Measurements from ENCODE around the gene SETD2. TPM values are rescaled to one million over a fixed set of nuclear protein-coding genes. Genes with fewer than 3 reads are reported as not detected.
A peak's percentile ranks its signal among the peaks of the same experiment; 100 is the strongest.

Gene SETD2
- total RNA-seq, 2 experiments from 2014 or later = 87.3 to 87.4 TPM

DNA sequence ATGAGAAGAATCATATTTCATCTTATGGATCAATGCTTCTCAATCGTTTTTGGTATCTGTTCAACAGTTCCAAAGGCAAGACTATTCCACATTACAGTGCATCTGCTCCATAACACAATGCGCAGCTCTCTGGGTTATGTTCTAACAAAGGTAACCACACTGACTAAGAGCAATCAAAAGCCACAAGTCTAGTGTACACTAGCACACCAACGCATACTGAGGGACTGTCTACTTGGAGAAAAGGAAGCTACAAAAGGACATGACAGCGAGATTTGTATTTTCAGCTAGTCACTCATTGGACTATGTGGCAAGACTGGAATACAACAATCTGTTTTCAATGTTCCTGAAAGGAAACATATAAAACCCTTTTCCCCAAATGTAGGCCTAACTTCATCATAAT lies 35.8 kb downstream of the SETD2 start:
- H3K4me1 ChIP-seq (ENCODE audit: insufficient read depth, low read length) = peaks cover 10% of the 10 kb centered on the region
- Mint-ChIP-seq H3K4me3 (no peak overlapping the region), H3K4me1 (ENCODE audit: low read depth) (peaks cover 61% of the 10 kb centered on the region), H3K36me3 (ENCODE audit: low read depth) (peaks cover 41% of the 10 kb centered on the region), H3K9me3 (no peaks in the 10 kb centered on the region), H3K27me3 (no peaks in the 10 kb centered on the region), H3K27ac (no peak overlapping the region)
- H3K27me3 ChIP-seq (ENCODE audit: control insufficient read depth in 1 of 2, insufficient read depth in 2 of 2, low read length in 2 of 2) = no peaks in the 10 kb centered on the region
- DNase-seq (no peak), ATAC-seq (ENCODE audit: poor library complexity) (no peak)
- intact Hi-C loops (cut with DNase I, micrococcal nuclease) = no loop called here
- peaks cover 20% of the 10 kb centered on the region for H3K36me3 ChIP-seq (ENCODE audit: insufficient read depth, low read length)
- H3K4me3 ChIP-seq (ENCODE audit: low read length) = no peak overlapping the region
- ChIA-PET CTCF (no interaction called here), POLR2A (no interaction called here)
- TF ChIP-seq, protein P1, sequence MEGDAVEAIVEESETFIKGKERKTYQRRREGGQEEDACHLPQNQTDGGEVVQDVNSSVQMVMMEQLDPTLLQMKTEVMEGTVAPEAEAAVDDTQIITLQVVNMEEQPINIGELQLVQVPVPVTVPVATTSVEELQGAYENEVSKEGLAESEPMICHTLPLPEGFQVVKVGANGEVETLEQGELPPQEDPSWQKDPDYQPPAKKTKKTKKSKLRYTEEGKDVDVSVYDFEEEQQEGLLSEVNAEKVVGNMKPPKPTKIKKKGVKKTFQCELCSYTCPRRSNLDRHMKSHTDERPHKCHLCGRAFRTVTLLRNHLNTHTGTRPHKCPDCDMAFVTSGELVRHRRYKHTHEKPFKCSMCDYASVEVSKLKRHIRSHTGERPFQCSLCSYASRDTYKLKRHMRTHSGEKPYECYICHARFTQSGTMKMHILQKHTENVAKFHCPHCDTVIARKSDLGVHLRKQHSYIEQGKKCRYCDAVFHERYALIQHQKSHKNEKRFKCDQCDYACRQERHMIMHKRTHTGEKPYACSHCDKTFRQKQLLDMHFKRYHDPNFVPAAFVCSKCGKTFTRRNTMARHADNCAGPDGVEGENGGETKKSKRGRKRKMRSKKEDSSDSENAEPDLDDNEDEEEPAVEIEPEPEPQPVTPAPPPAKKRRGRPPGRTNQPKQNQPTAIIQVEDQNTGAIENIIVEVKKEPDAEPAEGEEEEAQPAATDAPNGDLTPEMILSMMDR (IDR thresholded peaks at IDR 0.05) = no peak
- H3K27ac ChIP-seq (ENCODE audit: low read depth in 1 of 2, low read length in 2 of 2) = no peak overlapping the region
- peaks cover 0 to 4% of the 10 kb centered on the region in 2 experiments for H3K9me3 ChIP-seq (ENCODE audit: control insufficient read depth in 1 of 2, insufficient read depth in 1 of 2, low read length in 2 of 2)

DNA sequence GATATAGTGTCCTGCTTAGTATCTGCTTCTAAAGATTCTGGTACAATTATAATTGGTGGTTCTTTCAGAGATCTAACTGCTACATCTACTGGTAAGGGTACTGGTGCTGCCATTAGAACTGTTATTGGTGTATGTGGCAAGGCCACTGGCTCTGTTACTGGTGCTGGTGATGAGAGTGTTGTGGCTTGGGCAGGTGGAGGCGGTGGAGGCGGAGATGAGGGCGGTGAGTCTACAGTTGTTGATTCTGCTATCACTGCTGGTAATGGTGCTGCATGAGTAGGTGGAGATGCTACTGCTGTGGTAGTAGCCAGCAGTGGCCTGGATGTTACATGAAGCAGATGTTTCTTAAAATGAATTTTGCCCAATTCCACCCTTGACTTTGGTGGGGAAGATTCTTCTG lies 40.1 kb downstream of the SETD2 start:
- H3K36me3 Mint-ChIP-seq (ENCODE audit: low read depth) = peaks cover 82% of the 10 kb centered on the region
- no peak for DNase-seq
- Histone ChIP-seq H3K4me3 (ENCODE audit: low read length) (no peak overlapping the region), H3K36me3 (ENCODE audit: insufficient read depth, low read length) (peaks cover 49% of the 10 kb centered on the region), H3K27ac (ENCODE audit: low read depth in 1 of 2, low read length in 2 of 2) (no peak overlapping the region), H3K27me3 (ENCODE audit: control insufficient read depth in 1 of 2, insufficient read depth in 2 of 2, low read length in 2 of 2) (no peaks in the 10 kb centered on the region), H3K4me1 (ENCODE audit: insufficient read depth, low read length) (no peaks in the 10 kb centered on the region), H3K9me3 (ENCODE audit: control insufficient read depth in 1 of 2, insufficient read depth in 1 of 2, low read length in 2 of 2) (no peaks in the 10 kb centered on the region)
- no peak for ATAC-seq (ENCODE audit: poor library complexity)
- intact Hi-C loops (cut with DNase I, micrococcal nuclease) = loop anchor here in 1 of 2 experiments (5.0 kb wide), 1 partner anchor 38 kb away; the partner anchor contains the start of gene SETD2
- H3K4me1 Mint-ChIP-seq (ENCODE audit: low read depth) = peaks cover 70% of the 10 kb centered on the region
- no peak overlapping the region for H3K4me3 Mint-ChIP-seq
- POLR2A ChIA-PET = interaction anchor here (0.8 to 1.2 kb wide), 3 partner anchors 17 to 585 kb away, joined by 3 to 5 read pairs (median 3); partner anchors contain the start of gene SETD2
- H3K27me3 Mint-ChIP-seq = no peaks in the 10 kb centered on the region
- no peak overlapping the region for H3K27ac Mint-ChIP-seq
- CTCF ChIA-PET = no interaction called here
- TF ChIP-seq, protein P1 (IDR thresholded peaks at IDR 0.05) = no peak
- H3K9me3 Mint-ChIP-seq = no peaks in the 10 kb centered on the region

DNA sequence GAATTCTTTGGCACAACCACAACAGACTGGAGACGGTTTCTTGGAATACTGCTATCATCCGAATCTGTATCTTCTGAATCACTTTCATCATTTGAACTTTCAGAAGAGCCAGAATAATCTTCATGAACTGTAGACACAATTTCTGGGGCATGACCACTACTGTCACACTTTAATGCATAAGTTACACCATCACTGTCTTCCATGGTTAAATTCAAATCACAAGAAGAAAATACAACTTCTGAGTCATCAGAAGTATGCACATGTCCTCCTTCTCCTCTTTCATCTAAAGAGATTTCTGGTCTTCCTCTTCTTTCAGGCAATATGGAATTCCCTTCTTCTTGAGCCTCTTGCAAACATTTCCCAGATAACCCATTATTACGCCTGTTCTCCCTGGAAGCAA lies 42.5 kb downstream of the SETD2 start:
- Mint-ChIP-seq H3K27me3 (no peaks in the 10 kb centered on the region), H3K36me3 (ENCODE audit: low read depth) (peaks cover 90% of the 10 kb centered on the region), H3K9me3 (no peaks in the 10 kb centered on the region), H3K4me3 (no peak overlapping the region), H3K4me1 (ENCODE audit: low read depth) (peaks cover 68% of the 10 kb centered on the region), H3K27ac (peak overlapping the region; percentile 65)
- TF ChIP-seq, protein P1 (IDR thresholded peaks at IDR 0.05) = no peak
- intact Hi-C loops (cut with DNase I, micrococcal nuclease) = loop anchor here in 1 of 2 experiments (5.0 kb wide), 1 partner anchor 41 kb away; the partner anchor contains the start of gene SETD2
- Histone ChIP-seq H3K9me3 (ENCODE audit: control insufficient read depth in 1 of 2, insufficient read depth in 1 of 2, low read length in 2 of 2) (no peaks in the 10 kb centered on the region), H3K4me3 (ENCODE audit: low read length) (no peak overlapping the region), H3K36me3 (ENCODE audit: insufficient read depth, low read length) (peaks cover 61% of the 10 kb centered on the region), H3K27me3 (ENCODE audit: control insufficient read depth in 1 of 2, insufficient read depth in 2 of 2, low read length in 2 of 2) (no peaks in the 10 kb centered on the region), H3K4me1 (ENCODE audit: insufficient read depth, low read length) (no peaks in the 10 kb centered on the region), H3K27ac (ENCODE audit: low read depth in 1 of 2, low read length in 2 of 2) (no peak overlapping the region)
- ChIA-PET POLR2A (interaction anchor here (1.3 kb wide), 1 partner anchor 43 kb away, joined by 3 read pairs; the partner anchor contains the start of gene SETD2), CTCF (no interaction called here)
- ATAC-seq (ENCODE audit: poor library complexity) = no peak
- no peak for DNase-seq

Data from CD4-positive, alpha-beta T cell (primary cell).